ENCODE measurements around the gene IL31RA.

Gene IL31RA

DNA sequence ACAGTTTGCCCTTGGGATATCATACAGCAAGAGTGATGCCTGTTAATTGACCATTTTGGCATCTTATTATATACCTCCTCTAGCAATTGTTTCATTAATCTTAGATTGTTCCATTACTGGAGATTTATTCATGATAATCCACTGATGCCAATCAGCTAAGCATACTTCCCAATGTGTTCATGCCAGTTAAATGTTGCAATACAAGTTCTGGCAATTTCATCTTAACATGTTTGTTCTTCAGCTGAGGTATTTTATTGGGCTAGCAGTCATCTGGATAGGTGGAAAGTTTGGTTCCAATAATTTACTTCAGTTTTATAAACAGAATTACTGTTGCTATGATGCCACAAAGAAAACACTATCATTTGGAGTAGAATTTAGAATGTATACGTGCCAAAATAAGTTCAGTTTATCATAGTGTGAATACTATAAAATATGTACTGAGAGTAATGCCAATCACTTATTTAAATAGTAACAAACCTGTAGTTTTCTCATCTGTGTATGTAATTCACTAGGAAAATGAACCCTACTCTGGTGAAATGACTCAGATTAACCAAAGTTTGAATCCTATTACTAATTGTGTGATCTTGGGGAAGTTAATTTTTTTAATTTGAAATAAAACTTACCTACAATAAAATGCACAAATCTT is 27.9 kb upstream of the IL31RA start:
- no CpG with 5 or more reads among the region's 1 CpG for WGBS (ENCODE audit: insufficient coverage)
- POLR2A ChIA-PET = no interaction called here

DNA sequence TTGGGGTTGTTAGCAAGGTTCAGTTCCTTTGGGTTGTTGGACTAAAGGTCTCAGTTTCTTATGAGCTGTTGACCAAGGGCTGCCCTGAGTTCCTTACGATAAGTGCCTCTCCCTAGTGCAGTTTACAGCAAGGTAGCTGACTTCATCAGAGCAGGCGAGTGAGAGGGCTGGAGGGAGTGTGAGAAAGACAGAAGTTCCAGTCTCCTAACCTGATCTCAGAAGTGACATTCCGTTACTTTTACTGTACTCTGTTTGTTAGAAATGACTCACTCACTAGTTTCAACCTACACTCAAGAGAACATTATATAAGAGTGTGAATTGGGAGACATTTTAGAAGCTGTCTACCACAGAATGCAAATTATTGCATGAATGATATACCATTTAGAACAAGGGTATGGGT is 21.2 kb upstream of the IL31RA start:
- POLR2A ChIA-PET = no interaction called here
- H3K27me3 ChIP-seq (replicated peaks in 2 of 5; ENCODE audit: control insufficient read depth in 4 of 5, insufficient read depth in 5 of 5, low read length in 4 of 5) = peaks cover 0 to 3% (median 0%) of the 10 kb centered on the region in 5 experiments
- CTCF ChIA-PET = no interaction called here
- no peaks in the 10 kb centered on the region for H3K4me1 ChIP-seq (ENCODE audit: control extremely low read depth in 1 of 4, control insufficient read depth in 4 of 4, insufficient read depth in 4 of 4, low read length in 3 of 4)
- peaks cover 0 to 3% (median 0%) of the 10 kb centered on the region in 5 experiments for H3K9me3 ChIP-seq (ENCODE audit: control extremely low read depth in 1 of 5, control insufficient read depth in 4 of 5, insufficient read depth in 2 of 5, low read depth in 1 of 5, low read length in 4 of 5)
- 100% methylated on average over 2 of the region's 3 CpGs for WGBS (ENCODE audit: insufficient coverage)
- no peak overlapping the region for H3K27ac ChIP-seq (ENCODE audit: insufficient read depth in 1 of 2, low read depth in 1 of 2, low read length in 2 of 2, poor library complexity in 1 of 2, severe bottlenecking in 2 of 2)
- H3K36me3 ChIP-seq (ENCODE audit: control insufficient read depth in 4 of 4, insufficient read depth in 4 of 4, low read length in 3 of 4) = no peaks in the 10 kb centered on the region
- no peak overlapping the region for H3K4me3 ChIP-seq (ENCODE audit: control insufficient read depth in 1 of 7, extremely low read depth in 1 of 7, insufficient read depth in 4 of 7, low read depth in 2 of 7, low read length in 6 of 7)
- no peak for DNase-seq

More for the DNA sequence above, 27.9 kb upstream of the IL31RA start:
- Histone ChIP-seq H3K4me1 (ENCODE audit: control extremely low read depth in 1 of 4, control insufficient read depth in 4 of 4, insufficient read depth in 4 of 4, low read length in 3 of 4) (peaks cover 0 to 7% (median 2%) of the 10 kb centered on the region in 4 experiments), H3K36me3 (ENCODE audit: control insufficient read depth in 4 of 4, insufficient read depth in 4 of 4, low read length in 3 of 4) (no peaks in the 10 kb centered on the region), H3K27me3 (replicated peaks in 2 of 5; ENCODE audit: control insufficient read depth in 4 of 5, insufficient read depth in 5 of 5, low read length in 4 of 5) (peaks cover 8 to 40% (median 18%) of the 10 kb centered on the region in 5 experiments), H3K27ac (ENCODE audit: insufficient read depth in 1 of 2, low read depth in 1 of 2, low read length in 2 of 2, poor library complexity in 1 of 2, severe bottlenecking in 2 of 2) (no peak overlapping the region), H3K4me3 (ENCODE audit: control insufficient read depth in 1 of 7, extremely low read depth in 1 of 7, insufficient read depth in 4 of 7, low read depth in 2 of 7, low read length in 6 of 7) (no peak overlapping the region), H3K9me3 (ENCODE audit: control extremely low read depth in 1 of 5, control insufficient read depth in 4 of 5, insufficient read depth in 2 of 5, low read depth in 1 of 5, low read length in 4 of 5) (no peaks in the 10 kb centered on the region)
- CTCF ChIA-PET = no interaction called here
- DNase-seq = no peak

DNA sequence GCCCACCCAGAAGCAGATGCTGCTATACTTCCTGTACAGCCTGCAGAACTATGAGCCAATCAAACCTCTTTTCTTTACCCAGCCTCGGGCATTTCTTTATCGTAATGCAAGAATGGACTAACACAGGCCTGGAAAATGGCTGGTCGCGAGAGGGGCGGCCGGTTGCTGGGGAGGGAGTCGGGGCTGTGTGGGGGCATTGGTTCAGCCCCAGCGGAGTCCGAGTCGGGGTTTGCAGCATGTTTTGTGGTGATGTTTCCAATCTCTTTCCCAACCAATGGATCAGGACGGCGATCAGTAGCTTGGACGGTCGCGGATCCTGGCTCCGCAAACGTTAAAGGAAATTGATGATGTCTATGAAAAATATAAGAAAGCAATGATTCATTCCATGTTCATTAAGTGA is 18.7 kb upstream of the IL31RA start:
- Histone ChIP-seq H3K4me3 (ENCODE audit: control insufficient read depth in 1 of 7, extremely low read depth in 1 of 7, insufficient read depth in 4 of 7, low read depth in 2 of 7, low read length in 6 of 7) (no peak overlapping the region), H3K27ac (ENCODE audit: insufficient read depth in 1 of 2, low read depth in 1 of 2, low read length in 2 of 2, poor library complexity in 1 of 2, severe bottlenecking in 2 of 2) (no peak overlapping the region), H3K36me3 (ENCODE audit: control insufficient read depth in 4 of 4, insufficient read depth in 4 of 4, low read length in 3 of 4) (no peaks in the 10 kb centered on the region), H3K27me3 (replicated peaks in 2 of 5; ENCODE audit: control insufficient read depth in 4 of 5, insufficient read depth in 5 of 5, low read length in 4 of 5) (peaks cover 0 to 3% (median 0%) of the 10 kb centered on the region in 5 experiments), H3K4me1 (ENCODE audit: control extremely low read depth in 1 of 4, control insufficient read depth in 4 of 4, insufficient read depth in 4 of 4, low read length in 3 of 4) (no peaks in the 10 kb centered on the region), H3K9me3 (ENCODE audit: control extremely low read depth in 1 of 5, control insufficient read depth in 4 of 5, insufficient read depth in 2 of 5, low read depth in 1 of 5, low read length in 4 of 5) (peaks cover 0 to 3% (median 0%) of the 10 kb centered on the region in 5 experiments)
- POLR2A ChIA-PET = no interaction called here
- CTCF ChIA-PET = no interaction called here
- no peak for DNase-seq
- WGBS (ENCODE audit: insufficient coverage) = 97% methylated on average over 14 of the region's 17 CpGs

DNA sequence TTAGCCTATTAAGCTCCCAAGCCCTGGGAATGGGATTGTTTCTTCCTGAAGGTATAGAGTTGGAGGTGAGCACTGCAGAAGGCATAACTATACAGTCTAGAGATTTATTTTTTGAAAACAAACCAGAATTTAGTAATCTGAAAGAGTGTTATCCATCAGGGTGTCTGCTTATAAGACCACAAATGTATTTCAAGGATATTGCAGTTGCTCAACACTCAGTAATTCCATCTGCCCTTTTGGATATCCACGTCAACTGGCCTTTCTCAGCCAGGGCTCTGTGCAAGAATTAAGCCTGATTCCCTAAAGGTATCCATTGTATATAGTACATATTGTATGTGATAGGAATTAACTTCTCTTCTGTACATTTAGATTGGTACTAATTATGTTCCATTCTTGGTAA is 15.0 kb upstream of the IL31RA start:
- no CpG with 5 or more reads among the region's 1 CpG for WGBS (ENCODE audit: insufficient coverage)
- no peak for DNase-seq
- no peak overlapping the region for H3K27ac ChIP-seq (ENCODE audit: insufficient read depth in 1 of 2, low read depth in 1 of 2, low read length in 2 of 2, poor library complexity in 1 of 2, severe bottlenecking in 2 of 2)
- H3K4me1 ChIP-seq (ENCODE audit: control extremely low read depth in 1 of 4, control insufficient read depth in 4 of 4, insufficient read depth in 4 of 4, low read length in 3 of 4) = no peaks in the 10 kb centered on the region
- ChIA-PET CTCF (interaction anchor here (0.9 to 1.1 kb wide), 2 partner anchors 22 to 313 kb away, joined by 3 read pairs; no protein-coding TSS in a partner anchor), POLR2A (no interaction called here)
- no peaks in the 10 kb centered on the region for H3K36me3 ChIP-seq (ENCODE audit: control insufficient read depth in 4 of 4, insufficient read depth in 4 of 4, low read length in 3 of 4)
- no peak overlapping the region for H3K4me3 ChIP-seq (ENCODE audit: control insufficient read depth in 1 of 7, extremely low read depth in 1 of 7, insufficient read depth in 4 of 7, low read depth in 2 of 7, low read length in 6 of 7)
- peaks cover 0 to 2% (median 0%) of the 10 kb centered on the region in 5 experiments for H3K27me3 ChIP-seq (replicated peaks in 2 of 5; ENCODE audit: control insufficient read depth in 4 of 5, insufficient read depth in 5 of 5, low read length in 4 of 5)
- H3K9me3 ChIP-seq (ENCODE audit: control extremely low read depth in 1 of 5, control insufficient read depth in 4 of 5, insufficient read depth in 2 of 5, low read depth in 1 of 5, low read length in 4 of 5) = peaks cover 0 to 3% (median 0%) of the 10 kb centered on the region in 5 experiments

DNA sequence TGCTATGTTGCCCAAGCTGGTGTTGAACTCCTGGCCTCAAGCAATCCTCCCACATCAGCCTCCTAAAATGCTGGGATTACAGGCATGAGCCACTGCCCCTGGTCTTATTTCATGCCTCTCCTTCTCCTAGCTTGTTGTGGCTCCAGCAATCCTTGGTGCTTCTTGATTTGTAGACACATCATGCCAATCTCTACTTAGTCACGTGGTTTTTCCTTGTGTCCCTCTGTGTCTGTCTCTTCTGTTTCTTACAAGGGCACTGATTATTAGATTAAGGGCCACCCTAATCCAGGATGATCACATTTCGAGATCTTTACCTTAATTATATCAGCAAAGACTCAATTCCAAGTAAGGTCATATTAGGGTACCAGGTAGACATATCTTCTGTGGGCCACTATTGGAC is 9.2 kb upstream of the IL31RA start:
- Histone ChIP-seq H3K9me3 (ENCODE audit: control extremely low read depth in 1 of 5, control insufficient read depth in 4 of 5, insufficient read depth in 2 of 5, low read depth in 1 of 5, low read length in 4 of 5) (peaks cover 0 to 10% (median 0%) of the 10 kb centered on the region in 5 experiments), H3K27me3 (replicated peaks in 2 of 5; ENCODE audit: control insufficient read depth in 4 of 5, insufficient read depth in 5 of 5, low read length in 4 of 5) (peaks cover 0 to 4% (median 0%) of the 10 kb centered on the region in 5 experiments), H3K4me1 (ENCODE audit: control extremely low read depth in 1 of 4, control insufficient read depth in 4 of 4, insufficient read depth in 4 of 4, low read length in 3 of 4) (no peaks in the 10 kb centered on the region), H3K4me3 (ENCODE audit: control insufficient read depth in 1 of 7, extremely low read depth in 1 of 7, insufficient read depth in 4 of 7, low read depth in 2 of 7, low read length in 6 of 7) (no peak overlapping the region), H3K36me3 (ENCODE audit: control insufficient read depth in 4 of 4, insufficient read depth in 4 of 4, low read length in 3 of 4) (no peaks in the 10 kb centered on the region), H3K27ac (ENCODE audit: insufficient read depth in 1 of 2, low read depth in 1 of 2, low read length in 2 of 2, poor library complexity in 1 of 2, severe bottlenecking in 2 of 2) (no peak overlapping the region)
- POLR2A ChIA-PET = interaction anchor here (0.6 kb wide), 1 partner anchor 28 kb away, joined by 4 read pairs; no protein-coding TSS in a partner anchor
- no peak for DNase-seq
- 100% methylated on average over 1 of the region's 2 CpGs for WGBS (ENCODE audit: insufficient coverage)
- CTCF ChIA-PET = interaction anchor here (0.6 kb wide), 1 partner anchor 25 kb away, joined by 3 read pairs; no protein-coding TSS in a partner anchor

DNA sequence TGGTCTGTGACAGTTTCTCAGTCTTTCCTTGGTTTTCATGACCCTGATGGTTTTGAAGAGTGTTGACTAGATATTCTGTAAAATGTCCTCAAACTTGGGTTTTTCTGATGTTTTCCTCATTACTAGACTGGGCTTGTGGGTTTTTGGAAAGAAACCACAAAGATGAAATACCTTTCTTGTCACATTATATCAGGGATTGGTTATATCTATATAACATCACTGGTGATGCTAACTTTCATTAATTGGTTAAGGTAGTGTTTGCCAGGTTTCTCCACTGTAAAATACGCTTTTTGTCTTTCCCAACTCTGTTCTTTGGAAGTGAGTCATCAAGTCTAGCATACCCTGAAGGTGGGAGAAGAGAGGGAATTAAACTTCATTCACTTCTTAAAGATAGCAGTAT is 3.3 kb upstream of the IL31RA start:
- Histone ChIP-seq H3K27ac (ENCODE audit: insufficient read depth in 1 of 2, low read depth in 1 of 2, low read length in 2 of 2, poor library complexity in 1 of 2, severe bottlenecking in 2 of 2) (no peak overlapping the region), H3K4me3 (ENCODE audit: control insufficient read depth in 1 of 7, extremely low read depth in 1 of 7, insufficient read depth in 4 of 7, low read depth in 2 of 7, low read length in 6 of 7) (no peak overlapping the region), H3K27me3 (replicated peaks in 2 of 5; ENCODE audit: control insufficient read depth in 4 of 5, insufficient read depth in 5 of 5, low read length in 4 of 5) (peaks cover 0 to 7% (median 1%) of the 10 kb centered on the region in 5 experiments), H3K4me1 (ENCODE audit: control extremely low read depth in 1 of 4, control insufficient read depth in 4 of 4, insufficient read depth in 4 of 4, low read length in 3 of 4) (peaks cover 0 to 3% (median 0%) of the 10 kb centered on the region in 4 experiments), H3K36me3 (ENCODE audit: control insufficient read depth in 4 of 4, insufficient read depth in 4 of 4, low read length in 3 of 4) (no peaks in the 10 kb centered on the region), H3K9me3 (ENCODE audit: control extremely low read depth in 1 of 5, control insufficient read depth in 4 of 5, insufficient read depth in 2 of 5, low read depth in 1 of 5, low read length in 4 of 5) (peaks cover 0 to 10% (median 0%) of the 10 kb centered on the region in 5 experiments)
- DNase-seq = no peak
- POLR2A ChIA-PET = no interaction called here
- CTCF ChIA-PET = no interaction called here
- WGBS (ENCODE audit: insufficient coverage) = no CpG with 5 or more reads among the region's 1 CpG

DNA sequence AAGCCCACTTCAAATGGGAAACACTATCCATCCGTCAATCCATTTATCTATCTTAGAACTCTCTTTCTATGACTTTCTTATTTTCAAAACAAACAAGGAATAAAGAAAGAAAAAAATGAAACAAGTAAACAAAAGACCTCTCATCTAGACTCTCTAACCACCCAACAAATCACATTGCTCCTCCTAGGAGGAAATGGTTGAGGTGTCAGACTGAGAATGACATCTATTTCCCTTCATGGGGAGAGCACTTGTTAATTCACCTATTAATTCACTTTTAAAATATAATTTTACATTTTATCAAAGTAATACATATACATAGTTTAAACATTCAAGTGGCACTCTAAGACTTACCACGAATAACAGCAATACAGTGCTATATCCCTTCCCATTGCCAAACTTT is 2.4 kb upstream of the IL31RA start:
- H3K4me1 ChIP-seq (ENCODE audit: control extremely low read depth in 1 of 4, control insufficient read depth in 4 of 4, insufficient read depth in 4 of 4, low read length in 3 of 4) = peaks cover 0 to 3% (median 0%) of the 10 kb centered on the region in 4 experiments
- peaks cover 0 to 11% (median 1%) of the 10 kb centered on the region in 5 experiments for H3K27me3 ChIP-seq (replicated peaks in 2 of 5; ENCODE audit: control insufficient read depth in 4 of 5, insufficient read depth in 5 of 5, low read length in 4 of 5)
- POLR2A ChIA-PET = no interaction called here
- no peak overlapping the region for H3K27ac ChIP-seq (ENCODE audit: insufficient read depth in 1 of 2, low read depth in 1 of 2, low read length in 2 of 2, poor library complexity in 1 of 2, severe bottlenecking in 2 of 2)
- 100% methylated on average over 1 of the region's 2 CpGs for WGBS (ENCODE audit: insufficient coverage)
- no peak overlapping the region for H3K4me3 ChIP-seq (ENCODE audit: control insufficient read depth in 1 of 7, extremely low read depth in 1 of 7, insufficient read depth in 4 of 7, low read depth in 2 of 7, low read length in 6 of 7)
- CTCF ChIA-PET = no interaction called here
- no peaks in the 10 kb centered on the region for H3K36me3 ChIP-seq (ENCODE audit: control insufficient read depth in 4 of 4, insufficient read depth in 4 of 4, low read length in 3 of 4)
- no peak for DNase-seq
- peaks cover 0 to 8% (median 0%) of the 10 kb centered on the region in 5 experiments for H3K9me3 ChIP-seq (ENCODE audit: control extremely low read depth in 1 of 5, control insufficient read depth in 4 of 5, insufficient read depth in 2 of 5, low read depth in 1 of 5, low read length in 4 of 5)

All from common myeloid progenitor, CD34-positive (primary cell).